Measurements from ENCODE around the gene ACOXL. TPM values are rescaled to one million over a fixed set of nuclear protein-coding genes. Genes with fewer than 3 reads are reported as not detected.

The ACOXL gene
- total RNA-seq, 2 donors from 2014 or later: 0.52 TPM; not detected in 1

DNA sequence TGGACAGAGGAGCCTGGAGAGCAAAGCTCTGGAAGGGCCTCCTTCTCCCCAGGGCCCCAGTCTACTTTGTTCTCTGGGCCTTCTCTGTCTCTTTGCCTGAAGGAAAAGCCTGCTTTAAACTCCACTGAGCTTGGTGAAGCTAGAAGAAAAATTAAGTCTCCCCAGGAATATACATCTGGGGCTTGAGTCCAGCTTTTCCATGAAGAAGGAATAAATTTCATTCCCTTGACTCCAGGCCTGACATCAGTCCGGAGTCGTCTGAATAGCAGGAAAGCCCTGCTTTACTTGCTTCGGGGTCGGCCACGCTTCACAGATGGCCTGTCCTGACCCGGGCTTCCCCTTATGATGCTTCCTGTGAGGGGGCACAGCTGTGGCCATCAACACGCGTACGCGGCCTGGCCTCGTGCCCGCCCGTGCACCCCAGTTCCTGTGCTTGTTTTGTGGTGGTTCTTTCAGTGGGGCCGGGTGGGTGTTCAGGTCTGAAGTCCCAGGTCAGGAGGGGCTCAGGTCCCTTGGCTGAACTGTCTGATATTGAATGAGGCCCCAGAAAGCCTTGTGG, 73.6 kb downstream of the ACOXL start:
- Histone ChIP-seq H3K27me3 (no peaks in the 10 kb centered on the region), H3K4me1 (no peaks in the 10 kb centered on the region), H3K9me3 (peaks cover 0 to 6% (median 0%) of the 10 kb centered on the region in 3 donors), H3K27ac (no peak overlapping the region), H3K36me3 (replicated peaks in 1 of 2; ENCODE audit: insufficient read depth in 1 of 2, low read depth in 2 of 2) (no peaks in the 10 kb centered on the region), H3K4me3 (no peak overlapping the region)
- no peak for DNase-seq
- TF ChIP-seq CTCF (IDR thresholded peaks at IDR 0.05) (no peak), POLR2A (IDR thresholded peaks at IDR 0.05) (no peak)
- intact Hi-C loops (cut with DNase I): no loop called here
- ATAC-seq: no peak
- 44 to 83% methylated on average over 13 to 14 of the region's 14 CpGs for WGBS, 2 donors

- H3K27me3 ChIP-seq: no peaks in the 10 kb centered on the region
- intact Hi-C loops (cut with DNase I): no loop called here
These were observed 75.1 kb downstream of the ACOXL start for GRCh38 chr2:110807522-110807921.

GRCh38 chr2:110810404-110810803, 78.0 kb downstream of the ACOXL start:
- intact Hi-C loops (cut with DNase I): no loop called here
- ATAC-seq (no peak), DNase-seq (no peak)
- Histone ChIP-seq H3K27ac (no peak overlapping the region), H3K4me1 (no peaks in the 10 kb centered on the region), H3K9me3 (no peaks in the 10 kb centered on the region), H3K36me3 (replicated peaks in 1 of 2; ENCODE audit: insufficient read depth in 1 of 2, low read depth in 2 of 2) (no peaks in the 10 kb centered on the region), H3K27me3 (no peaks in the 10 kb centered on the region), H3K4me3 (no peak overlapping the region)
- WGBS, 2 donors: 51 to 55% methylated on average over 2 of the region's 2 CpGs
- no peak for TF ChIP-seq CTCF (IDR thresholded peaks at IDR 0.05)
- TF ChIP-seq POLR2A (IDR thresholded peaks at IDR 0.05): no peak

More at GRCh38 chr2:110807522-110807921, 75.1 kb downstream of the ACOXL start:
- Histone ChIP-seq H3K9me3 (peaks cover 0 to 6% (median 0%) of the 10 kb centered on the region in 3 donors), H3K36me3 (replicated peaks in 1 of 2; ENCODE audit: insufficient read depth in 1 of 2, low read depth in 2 of 2) (no peaks in the 10 kb centered on the region), H3K4me3 (no peak overlapping the region), H3K27ac (no peak overlapping the region), H3K4me1 (no peaks in the 10 kb centered on the region)
- TF ChIP-seq POLR2A (IDR thresholded peaks at IDR 0.05) (no peak), CTCF (IDR thresholded peaks at IDR 0.05) (no peak)
- no peak for ATAC-seq
- 70 to 79% methylated on average over 11 to 12 of the region's 12 CpGs for WGBS, 2 donors
- DNase-seq: no peak

DNA sequence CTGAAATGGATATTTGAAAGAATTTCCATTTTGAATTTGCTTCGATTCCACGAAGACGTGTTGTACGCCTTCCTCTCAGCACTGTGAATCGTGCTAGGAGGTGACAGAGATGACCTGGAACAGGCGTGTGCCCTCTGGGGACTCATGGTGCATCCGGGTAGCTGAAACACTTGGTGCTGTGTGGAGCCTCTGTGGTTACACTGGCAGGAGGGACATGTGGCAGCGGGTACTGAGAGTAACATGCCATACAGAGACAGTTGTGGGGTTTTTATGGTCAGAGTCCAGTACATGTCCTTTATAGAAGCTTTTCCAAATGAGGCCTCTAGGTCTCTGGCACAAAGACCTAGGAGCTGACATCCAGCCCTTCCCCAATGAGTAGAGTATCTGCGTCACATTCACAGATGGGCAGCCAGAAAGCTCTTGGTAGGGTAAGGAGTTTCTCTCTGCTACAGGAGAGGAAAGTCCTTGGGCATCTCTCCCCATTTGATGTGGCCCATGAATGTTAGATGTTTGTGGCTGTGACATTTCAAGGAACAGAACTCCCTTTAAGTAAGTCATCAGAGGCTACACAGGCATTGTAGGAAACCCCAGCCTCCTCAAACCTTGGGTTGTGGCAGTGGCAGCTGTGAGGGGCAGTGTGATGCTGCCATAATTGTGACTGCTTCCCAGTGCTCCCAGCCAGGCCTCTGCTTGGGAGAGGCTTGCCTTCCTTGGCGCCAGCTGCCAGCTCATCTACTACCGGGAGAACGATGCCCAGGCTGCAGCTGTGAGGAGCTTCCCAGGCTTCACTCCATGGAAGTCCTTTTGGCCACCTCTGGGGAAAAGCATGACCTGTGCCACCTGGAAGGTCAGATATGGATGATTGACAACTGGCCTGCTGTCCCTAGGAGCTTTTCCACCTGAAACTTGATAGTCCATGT, 80.6 kb downstream of the ACOXL start:
- TF ChIP-seq POLR2A (IDR thresholded peaks at IDR 0.05): no peak
- no peak for TF ChIP-seq CTCF (IDR thresholded peaks at IDR 0.05)
- DNase-seq: no peak
- Histone ChIP-seq H3K4me1 (no peaks in the 10 kb centered on the region), H3K27ac (no peak overlapping the region), H3K4me3 (no peak overlapping the region), H3K27me3 (no peaks in the 10 kb centered on the region), H3K9me3 (no peaks in the 10 kb centered on the region), H3K36me3 (replicated peaks in 1 of 2; ENCODE audit: insufficient read depth in 1 of 2, low read depth in 2 of 2) (no peaks in the 10 kb centered on the region)
- ATAC-seq: no peak
- WGBS, 2 donors: 85 to 90% methylated on average over 10 to 12 of the region's 12 CpGs
- intact Hi-C loops (cut with DNase I): no loop called here

Measured in body of pancreas (tissue), 4 donors.